Measurements from ENCODE around the gene UQCRFS1. TPM values are rescaled to one million over a fixed set of nuclear protein-coding genes. Genes with fewer than 3 reads are reported as not detected.
"Not testable (repeated sequence)": the region's sequence is repeated elsewhere in the genome, so short reads cannot be mapped to it uniquely, and the experiment has no call there.

Gene UQCRFS1
- total RNA-seq, 1 donor, result 26.9 TPM

- TF ChIP-seq, protein P1, sequence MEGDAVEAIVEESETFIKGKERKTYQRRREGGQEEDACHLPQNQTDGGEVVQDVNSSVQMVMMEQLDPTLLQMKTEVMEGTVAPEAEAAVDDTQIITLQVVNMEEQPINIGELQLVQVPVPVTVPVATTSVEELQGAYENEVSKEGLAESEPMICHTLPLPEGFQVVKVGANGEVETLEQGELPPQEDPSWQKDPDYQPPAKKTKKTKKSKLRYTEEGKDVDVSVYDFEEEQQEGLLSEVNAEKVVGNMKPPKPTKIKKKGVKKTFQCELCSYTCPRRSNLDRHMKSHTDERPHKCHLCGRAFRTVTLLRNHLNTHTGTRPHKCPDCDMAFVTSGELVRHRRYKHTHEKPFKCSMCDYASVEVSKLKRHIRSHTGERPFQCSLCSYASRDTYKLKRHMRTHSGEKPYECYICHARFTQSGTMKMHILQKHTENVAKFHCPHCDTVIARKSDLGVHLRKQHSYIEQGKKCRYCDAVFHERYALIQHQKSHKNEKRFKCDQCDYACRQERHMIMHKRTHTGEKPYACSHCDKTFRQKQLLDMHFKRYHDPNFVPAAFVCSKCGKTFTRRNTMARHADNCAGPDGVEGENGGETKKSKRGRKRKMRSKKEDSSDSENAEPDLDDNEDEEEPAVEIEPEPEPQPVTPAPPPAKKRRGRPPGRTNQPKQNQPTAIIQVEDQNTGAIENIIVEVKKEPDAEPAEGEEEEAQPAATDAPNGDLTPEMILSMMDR (IDR thresholded peaks at IDR 0.05; ENCODE audit: insufficient read depth, low read length), result no peak
- no peak overlapping the region for H3K4me3 ChIP-seq (ENCODE audit: low read depth, low read length)
- no peak for DNase-seq (ENCODE audit: low read depth)
These were observed 3.1 kb upstream of the UQCRFS1 start for GRCh38 chr19:29216021-29216420.

DNA sequence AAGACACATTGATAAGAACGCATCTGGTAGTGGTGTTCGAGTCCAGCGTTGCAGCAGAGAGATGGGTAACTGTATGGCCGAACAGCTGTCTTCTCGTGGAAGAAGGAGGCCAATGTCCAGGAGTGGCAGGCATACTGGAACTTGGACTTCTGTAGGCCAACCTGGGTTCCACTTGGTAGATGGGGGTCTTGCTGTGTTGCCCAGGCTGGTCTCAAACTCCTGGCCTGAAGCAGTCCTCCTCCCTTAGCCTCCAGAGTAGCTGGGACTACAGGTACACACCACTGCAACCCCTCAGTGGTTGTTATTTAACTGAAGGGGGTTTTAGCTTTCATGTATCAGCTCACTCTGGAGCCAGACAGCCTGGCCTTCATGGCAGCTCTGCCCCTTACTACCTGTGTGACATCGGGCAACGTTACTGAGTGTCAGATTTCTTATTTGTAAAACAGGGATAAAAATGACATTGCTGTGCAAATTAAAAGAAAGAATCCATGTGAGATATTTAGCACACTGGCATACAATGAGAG lies 2.4 kb upstream of the UQCRFS1 start:
- no peak overlapping the region for H3K4me3 ChIP-seq (ENCODE audit: low read depth, low read length)
- DNase-seq (ENCODE audit: low read depth), result no peak
- TF ChIP-seq, protein P1 (IDR thresholded peaks at IDR 0.05; ENCODE audit: insufficient read depth, low read length), result no peak

DNA sequence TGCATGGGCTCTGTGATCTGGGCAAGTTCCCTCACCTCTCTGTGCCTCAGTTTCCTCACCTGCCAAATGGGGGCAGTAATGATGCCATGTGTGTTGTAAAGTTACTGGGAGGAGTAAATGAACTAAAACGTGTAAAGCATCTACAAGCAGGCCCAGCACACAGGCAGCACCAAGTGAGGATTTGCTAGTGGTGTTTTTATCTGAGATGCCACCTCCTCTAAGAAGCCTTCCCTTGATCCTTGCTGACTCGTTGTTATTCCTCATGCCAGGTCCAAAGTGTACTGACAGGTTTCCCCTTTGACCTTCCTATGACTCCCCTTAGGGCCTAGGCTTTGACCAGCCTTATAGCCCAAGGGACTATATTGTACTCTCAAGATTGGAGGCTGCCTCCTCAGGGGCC lies 1.5 kb upstream of the UQCRFS1 start:
- no peak for DNase-seq (ENCODE audit: low read depth)
- TF ChIP-seq, protein P1 (IDR thresholded peaks at IDR 0.05; ENCODE audit: insufficient read depth, low read length), result no peak
- H3K4me3 ChIP-seq (ENCODE audit: low read depth, low read length), result no peak overlapping the region

GRCh38 chr19:29212356-29212647 lies 649 bp downstream of the UQCRFS1 start:
- peak overlapping the region; percentile 84 for H3K4me3 ChIP-seq (ENCODE audit: low read depth, low read length)
- DNase-seq (ENCODE audit: low read depth), result peak; percentile 15
- TF ChIP-seq, protein P1 (IDR thresholded peaks at IDR 0.05; ENCODE audit: insufficient read depth, low read length), result no peak

- peak overlapping the region; percentile 84 for H3K4me3 ChIP-seq (ENCODE audit: low read depth, low read length)
- peak; percentile 25 for DNase-seq (ENCODE audit: low read depth)
- TF ChIP-seq, protein P1 (IDR thresholded peaks at IDR 0.05; ENCODE audit: insufficient read depth, low read length), result no peak
These were observed 1.2 kb downstream of the UQCRFS1 start for GRCh38 chr19:29211562-29212355.

GRCh38 chr19:29211041-29211440 lies 1.9 kb downstream of the UQCRFS1 start:
- not testable (repeated sequence) for DNase-seq (ENCODE audit: low read depth); H3K4me3 ChIP-seq (ENCODE audit: low read depth, low read length)

- not testable (repeated sequence) for DNase-seq (ENCODE audit: low read depth); H3K4me3 ChIP-seq (ENCODE audit: low read depth, low read length)
These were observed 2.4 kb downstream of the UQCRFS1 start for GRCh38 chr19:29210502-29210901.

DNA sequence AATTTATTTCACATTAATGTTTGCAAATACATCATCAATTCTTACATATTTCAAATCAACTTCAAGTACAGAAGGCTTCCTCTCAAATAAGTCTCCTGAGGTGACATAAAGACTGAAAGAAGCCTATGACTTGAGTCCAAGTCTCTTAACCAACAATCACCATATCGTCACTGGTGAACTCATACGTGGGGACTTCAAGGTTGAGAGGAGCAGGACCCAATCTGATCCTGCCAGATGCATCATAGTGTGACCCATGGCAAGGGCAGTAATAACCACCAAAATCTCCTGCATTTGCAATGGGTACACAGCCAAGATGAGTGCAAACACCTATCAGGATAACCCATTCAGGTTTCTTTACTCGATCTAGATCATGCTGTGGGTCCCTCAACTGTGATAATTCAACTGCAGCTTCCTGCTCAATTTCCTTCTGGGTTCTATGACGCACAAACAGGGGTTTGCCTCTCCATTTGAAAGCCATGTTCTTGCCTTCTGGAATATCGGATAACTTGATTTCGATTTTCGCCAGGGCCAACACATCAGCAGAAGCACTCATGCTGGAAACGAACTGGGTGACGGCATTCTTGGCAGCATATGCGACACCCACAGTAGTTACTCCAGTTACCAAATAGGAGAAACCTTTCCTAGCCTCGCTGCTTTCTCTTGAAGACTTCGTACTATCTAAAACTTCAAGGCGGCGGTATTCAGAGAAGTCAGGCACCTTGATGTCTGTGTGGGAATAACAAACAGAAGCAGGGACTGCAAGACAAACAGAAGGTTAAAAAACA lies 5.4 kb downstream of the UQCRFS1 start:
- H3K4me3 ChIP-seq (ENCODE audit: low read depth, low read length); DNase-seq (ENCODE audit: low read depth): not testable (repeated sequence)
